Nephron (organoid): Measurements from ENCODE around the gene TBC1D8.

ENCODE experiments used
- H3K27ac Mint-ChIP-seq, 3 experiments: 2 replicates each; pipeline ENCODE4 v1.8.0; 2020; ENCODE audit warnings: mixed read lengths in 3 of 3, mild to moderate bottlenecking in 2 of 3, moderate library complexity in 1 of 3
- H3K27me3 Mint-ChIP-seq: 2 replicates; pipeline ENCODE4 v1.8.0; 2021; ENCODE audit warnings: low read depth, mild to moderate bottlenecking, moderate library complexity, mixed read lengths
- H3K36me3 Mint-ChIP-seq: 2 replicates; pipeline ENCODE4 v1.8.0; 2020; ENCODE audit warnings: low read depth, mixed read lengths
- H3K4me1 Mint-ChIP-seq: 2 replicates; pipeline ENCODE4 v1.8.0; 2020; ENCODE audit warnings: mixed read lengths
- H3K4me3 Mint-ChIP-seq, 3 experiments: 2 replicates each; pipeline ENCODE4 v1.8.0; 2020; ENCODE audit warnings: mild to moderate bottlenecking in 3 of 3, mixed read lengths in 3 of 3, moderate library complexity in 2 of 3
- H3K9me3 Mint-ChIP-seq: 2 replicates; pipeline ENCODE4 v1.8.0; 2020; ENCODE audit warnings: mixed read lengths
- CTCF ChIP-seq, 3 experiments: fragments of 200-600 bp; sonication (generic); IDR thresholded peaks; one replicate each; pipeline ENCODE4 v1.5.0; 2021; ENCODE audit warnings: antibody characterized with exemption in 3 of 3; ENCODE audit not compliant: unreplicated experiment in 3 of 3

TBC1D8 gene

GRCh38 chr2:101147062-101147461, 4.1 kb downstream of the TBC1D8 start:
- no peak overlapping the region for H3K27ac Mint-ChIP-seq
- no peaks in the 10 kb centered on the region for H3K36me3 Mint-ChIP-seq
- no peak overlapping the region for H3K4me3 Mint-ChIP-seq
- no peak for TF ChIP-seq CTCF (IDR thresholded peaks at IDR 0.05; ENCODE audit: unreplicated experiment in 3 of 3)
- H3K9me3 Mint-ChIP-seq = no peaks in the 10 kb centered on the region
- peaks cover 49% of the 10 kb centered on the region for H3K4me1 Mint-ChIP-seq
- H3K27me3 Mint-ChIP-seq = no peaks in the 10 kb centered on the region

- H3K27ac Mint-ChIP-seq = no peak overlapping the region
- no peak for TF ChIP-seq CTCF (IDR thresholded peaks at IDR 0.05; ENCODE audit: unreplicated experiment in 3 of 3)
- H3K27me3 Mint-ChIP-seq = no peaks in the 10 kb centered on the region
- H3K9me3 Mint-ChIP-seq = no peaks in the 10 kb centered on the region
- no peak overlapping the region for H3K4me3 Mint-ChIP-seq
- no peaks in the 10 kb centered on the region for H3K36me3 Mint-ChIP-seq
- peaks cover 44% of the 10 kb centered on the region for H3K4me1 Mint-ChIP-seq
Observed at GRCh38 chr2:101146535-101146934, 4.6 kb downstream of the TBC1D8 start.

- no peaks in the 10 kb centered on the region for H3K36me3 Mint-ChIP-seq
- H3K4me1 Mint-ChIP-seq = peaks cover 53% of the 10 kb centered on the region
- H3K27ac Mint-ChIP-seq = peak overlapping the region in 2 of 3 experiments; percentile 51 to 86
- no peaks in the 10 kb centered on the region for H3K27me3 Mint-ChIP-seq
- no peak overlapping the region for H3K4me3 Mint-ChIP-seq
- no peaks in the 10 kb centered on the region for H3K9me3 Mint-ChIP-seq
- no peak for TF ChIP-seq CTCF (IDR thresholded peaks at IDR 0.05; ENCODE audit: unreplicated experiment in 3 of 3)
Observed at GRCh38 chr2:101145406-101145805, 5.8 kb downstream of the TBC1D8 start.

- peaks cover 40% of the 10 kb centered on the region for H3K4me1 Mint-ChIP-seq
- no peak overlapping the region for H3K27ac Mint-ChIP-seq
- no peak overlapping the region for H3K4me3 Mint-ChIP-seq
- no peaks in the 10 kb centered on the region for H3K9me3 Mint-ChIP-seq
- H3K36me3 Mint-ChIP-seq = peaks cover 4% of the 10 kb centered on the region
- H3K27me3 Mint-ChIP-seq = no peaks in the 10 kb centered on the region
- no peak for TF ChIP-seq CTCF (IDR thresholded peaks at IDR 0.05; ENCODE audit: unreplicated experiment in 3 of 3)
Observed at GRCh38 chr2:101142163-101142562, 9.0 kb downstream of the TBC1D8 start.

- Mint-ChIP-seq H3K9me3 (no peaks in the 10 kb centered on the region), H3K36me3 (peaks cover 4% of the 10 kb centered on the region), H3K27me3 (no peaks in the 10 kb centered on the region), H3K4me3 (no peak overlapping the region), H3K4me1 (peaks cover 40% of the 10 kb centered on the region), H3K27ac (no peak overlapping the region)
- TF ChIP-seq CTCF (IDR thresholded peaks at IDR 0.05; ENCODE audit: unreplicated experiment in 3 of 3) = no peak
Observed at GRCh38 chr2:101140978-101141655, 10.1 kb downstream of the TBC1D8 start.

- H3K4me3 Mint-ChIP-seq = no peak overlapping the region
- peaks cover 35% of the 10 kb centered on the region for H3K4me1 Mint-ChIP-seq
- H3K27me3 Mint-ChIP-seq = no peaks in the 10 kb centered on the region
- H3K27ac Mint-ChIP-seq = peak overlapping the region; percentile 8 to 30 (median 24)
- H3K36me3 Mint-ChIP-seq = peaks cover 4% of the 10 kb centered on the region
- no peak for TF ChIP-seq CTCF (IDR thresholded peaks at IDR 0.05; ENCODE audit: unreplicated experiment in 3 of 3)
- H3K9me3 Mint-ChIP-seq = no peaks in the 10 kb centered on the region
Observed at GRCh38 chr2:101140237-101140636, 10.9 kb downstream of the TBC1D8 start.
